Limb (tissue), 2 donors: ENCODE measurements around the gene AGPS.
"Not testable (repeated sequence)": the region's sequence is repeated elsewhere in the genome, so short reads cannot be mapped to it uniquely, and the experiment has no call there.

Source experiments
- DNase-seq, 2 donors: peaks; one replicate each; pipeline ENCODE4 v3.0.0-alpha.2; 2016; ENCODE audit errors: extremely low spot score in 2 of 2

Gene AGPS

DNA sequence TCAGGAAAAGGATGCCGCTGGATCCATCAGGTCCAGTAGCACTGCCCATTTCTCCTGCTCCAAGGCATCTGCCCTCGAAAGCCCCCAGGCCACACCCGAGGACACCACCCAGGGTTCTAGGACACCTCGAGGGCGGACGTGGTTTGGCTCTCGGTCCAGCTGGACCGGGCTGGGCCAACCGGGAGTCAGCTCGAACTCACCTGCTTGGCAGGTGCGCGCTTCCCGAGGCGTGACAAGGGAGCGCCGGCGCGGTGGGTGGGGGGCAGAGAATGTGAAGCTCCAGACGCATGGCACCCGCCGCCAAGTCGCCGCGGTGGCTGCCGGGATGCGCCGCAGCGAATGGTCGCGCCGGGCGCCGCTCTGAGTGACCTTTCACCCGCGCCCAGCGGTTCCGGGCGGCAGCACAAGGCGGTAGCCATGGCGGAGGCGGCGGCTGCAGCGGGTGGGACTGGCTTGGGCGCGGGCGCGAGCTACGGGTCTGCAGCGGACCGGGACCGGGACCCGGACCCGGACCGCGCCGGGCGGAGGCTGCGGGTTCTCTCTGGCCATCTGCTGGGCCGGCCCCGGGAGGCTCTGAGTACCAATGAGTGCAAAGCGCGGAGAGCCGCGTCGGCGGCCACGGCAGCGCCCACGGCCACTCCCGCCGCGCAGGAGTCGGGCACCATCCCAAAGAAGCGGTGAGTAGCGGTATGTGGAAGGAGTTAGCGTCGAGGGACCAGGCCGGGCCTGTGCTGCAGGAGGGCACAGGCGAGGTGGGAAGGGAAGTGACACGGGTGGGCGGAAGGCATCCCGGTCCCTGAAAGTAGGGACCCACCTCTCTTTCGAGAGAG is at the start of gene AGPS:
AGPS (plus strand) TSS at position 401 of the 830 bp plus-strand sequence; CDS start at position 418, 17 bp downstream.
- DNase-seq: peak; percentile 57 to 85

DNA sequence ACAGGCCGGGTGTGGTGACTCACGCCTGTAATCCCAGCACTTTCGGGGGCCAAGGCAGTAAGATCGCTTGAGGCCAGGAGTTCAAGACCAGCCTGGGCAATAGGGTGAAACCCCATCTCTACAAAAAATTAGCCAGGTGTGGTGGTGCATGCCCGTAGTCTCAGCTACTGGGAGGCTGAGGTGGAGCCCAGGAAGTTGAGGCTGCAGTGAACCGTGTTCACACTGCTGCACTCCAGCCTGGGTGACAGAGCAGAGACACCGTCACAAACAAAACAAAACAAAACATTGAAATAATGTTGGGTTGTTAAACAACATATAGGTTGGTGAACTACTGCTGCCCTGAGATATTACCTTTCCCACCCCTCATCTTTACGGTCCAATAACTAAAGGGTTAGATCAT is 48.8 kb upstream of the AGPS start:
- DNase-seq: no peak

GRCh38 chr2:177344316-177344715 is 48.3 kb upstream of the AGPS start:
- DNase-seq: no peak

- no peak for DNase-seq
Observed at GRCh38 chr2:177346192-177346591, 46.4 kb upstream of the AGPS start.

GRCh38 chr2:177347570-177347969 is 45.0 kb upstream of the AGPS start:
- DNase-seq: no peak

DNA sequence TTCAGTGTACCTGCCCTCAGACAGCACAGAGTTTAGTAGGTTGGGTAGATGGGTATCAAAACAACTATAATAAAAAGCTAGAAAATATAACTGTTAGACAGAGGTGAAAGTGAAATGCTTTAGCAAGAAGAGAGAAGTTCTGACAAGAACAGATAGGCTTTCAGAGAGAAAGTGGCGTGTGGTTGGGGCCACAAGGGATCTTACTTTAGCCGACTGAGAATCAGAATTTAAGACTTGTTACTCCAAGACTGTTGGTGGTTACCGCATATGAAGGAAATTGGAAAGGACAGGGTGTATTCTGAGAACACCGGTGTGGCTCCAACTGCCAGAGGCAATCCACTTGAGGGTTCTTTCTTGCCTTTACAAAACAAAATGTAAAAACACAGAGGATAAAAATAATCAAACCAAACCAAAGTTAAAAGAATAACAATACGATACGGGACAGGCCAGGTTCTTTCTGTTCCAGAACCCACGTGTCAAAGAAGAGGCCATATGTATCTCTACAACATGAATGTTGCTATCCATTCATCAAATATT is 44.4 kb upstream of the AGPS start:
- DNase-seq: no peak

- DNase-seq: no peak
Observed at GRCh38 chr2:177348733-177349693, 43.6 kb upstream of the AGPS start.

DNA sequence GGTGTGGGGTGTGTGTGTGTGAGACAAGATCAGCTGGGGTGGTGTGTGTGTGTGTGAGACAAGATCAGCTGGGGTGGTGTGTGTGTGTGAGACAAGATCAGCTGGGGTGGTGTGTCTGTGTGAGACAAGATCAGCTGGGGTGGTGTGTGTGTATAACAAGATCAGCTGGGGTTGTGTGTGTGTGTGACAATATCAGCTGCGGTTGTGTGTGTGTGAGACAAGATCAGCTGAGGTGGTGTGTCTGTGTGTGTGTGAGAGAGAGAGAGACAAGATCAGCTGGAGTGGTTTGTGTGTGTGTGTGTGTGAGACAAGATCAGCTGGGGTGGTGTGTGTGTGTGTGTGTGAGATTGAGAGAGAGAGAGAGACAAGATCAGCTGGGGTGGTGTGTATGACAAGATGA is 41.9 kb upstream of the AGPS start:
- not testable (repeated sequence) for DNase-seq

GRCh38 chr2:177351121-177351520 is 41.5 kb upstream of the AGPS start:
- DNase-seq: not testable (repeated sequence)

GRCh38 chr2:177352441-177353186 is 40.0 kb upstream of the AGPS start:
- DNase-seq: no peak

DNA sequence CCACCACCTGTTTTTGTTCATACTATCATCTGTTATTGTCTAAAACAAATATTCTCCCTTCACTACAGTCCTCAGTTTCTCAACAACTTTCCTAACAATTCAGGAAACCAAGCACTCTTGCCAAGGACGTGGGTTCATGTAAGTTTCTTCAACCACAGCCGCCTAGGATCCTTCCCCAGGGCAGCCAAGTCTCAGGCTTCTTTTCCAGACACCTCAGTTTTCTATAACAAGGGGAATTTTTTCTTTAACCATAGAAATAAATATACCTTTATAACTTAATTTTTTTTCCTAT is 39.4 kb upstream of the AGPS start:
- DNase-seq: peak in 1 of 2 donors; percentile 60

GRCh38 chr2:177354541-177354940 is 38.0 kb upstream of the AGPS start:
- DNase-seq: not testable (repeated sequence)

GRCh38 chr2:177355874-177356273 is 36.7 kb upstream of the AGPS start:
- no peak for DNase-seq

GRCh38 chr2:177359836-177360595 is 32.6 kb upstream of the AGPS start:
- peak in 1 of 2 donors; percentile 61 for DNase-seq

DNA sequence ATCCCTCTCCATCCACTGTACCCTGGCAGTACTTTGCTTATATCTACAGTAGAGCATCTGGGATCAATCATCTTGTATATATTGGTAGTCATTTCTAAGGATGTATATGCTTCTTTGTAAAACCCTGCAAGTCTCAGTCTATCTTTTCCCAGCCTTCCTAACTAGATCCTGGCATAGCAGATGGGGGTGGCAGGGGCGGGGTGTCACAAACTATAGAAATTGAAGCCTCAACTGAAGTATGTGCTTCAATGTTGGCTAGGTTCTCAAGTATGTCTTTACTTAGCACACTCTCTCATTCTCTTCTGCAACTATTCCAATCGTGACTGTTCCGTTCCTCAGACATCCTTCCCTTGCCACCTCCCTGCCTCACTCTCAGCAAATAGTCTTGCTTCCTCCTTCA is 30.1 kb upstream of the AGPS start:
- no peak for DNase-seq

- DNase-seq: no peak
Observed at GRCh38 chr2:177363332-177363731, 29.2 kb upstream of the AGPS start.

DNA sequence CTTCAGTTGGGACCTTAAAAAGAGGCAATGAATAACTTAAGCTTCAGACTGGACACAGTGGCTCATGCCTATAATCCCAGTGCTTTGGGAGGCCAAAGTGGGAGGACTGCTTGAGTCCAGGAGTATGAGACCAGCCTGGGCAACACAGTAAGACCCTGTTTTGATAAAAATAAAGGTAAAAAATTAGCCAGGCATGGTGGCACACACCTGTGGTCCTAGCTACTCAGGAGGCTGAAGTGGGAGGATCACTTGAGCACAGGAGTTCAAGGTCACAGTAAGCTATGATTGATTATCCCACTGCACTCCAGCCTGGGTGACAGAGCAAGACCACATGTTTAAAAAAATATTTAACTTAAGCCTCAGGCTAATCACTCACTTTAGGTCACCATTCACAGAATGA is 26.8 kb upstream of the AGPS start:
- DNase-seq: not testable (repeated sequence)

DNA sequence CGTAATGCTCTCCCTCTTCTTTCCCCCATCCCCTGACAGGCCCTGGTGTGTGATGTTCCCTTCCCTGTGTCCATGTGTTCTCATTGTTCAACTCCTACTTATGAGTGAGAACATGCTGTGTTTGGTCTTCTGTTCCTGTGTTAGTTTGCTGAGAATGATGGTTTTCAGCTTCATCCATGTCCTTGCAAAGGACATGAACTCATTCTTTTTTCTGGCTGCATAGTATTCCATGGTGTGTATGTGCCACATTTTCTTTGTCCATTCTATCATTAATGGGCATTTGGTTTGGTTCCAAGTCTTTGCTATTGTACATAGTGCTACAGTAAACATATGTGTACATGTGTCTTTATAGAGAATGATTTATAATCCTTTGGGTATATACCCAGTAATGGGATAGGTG is 24.6 kb upstream of the AGPS start:
- not testable (repeated sequence) for DNase-seq

GRCh38 chr2:177379354-177379753 is 13.2 kb upstream of the AGPS start:
- DNase-seq: no peak

DNA sequence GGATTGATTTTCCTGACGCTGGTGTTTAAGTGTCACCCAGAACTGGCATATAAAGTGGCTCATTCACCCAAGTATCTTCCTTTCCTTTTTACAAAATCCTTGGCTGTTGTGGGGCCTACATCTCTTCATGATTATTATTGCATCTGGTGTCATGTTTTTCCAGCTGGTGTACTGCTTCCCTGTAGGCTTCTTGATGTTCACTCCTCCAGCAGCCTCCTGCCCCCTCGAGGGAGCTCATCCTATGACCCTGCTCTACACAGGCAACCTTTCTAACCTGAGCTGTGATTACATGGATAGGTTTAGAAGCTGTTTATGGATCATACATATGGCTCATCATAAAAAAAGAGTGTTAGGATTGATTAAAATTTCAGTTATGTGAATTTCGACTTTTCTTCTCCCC is 12.4 kb upstream of the AGPS start:
- DNase-seq: no peak

GRCh38 chr2:177383935-177384334 is 8.6 kb upstream of the AGPS start:
- no peak for DNase-seq
